Panc1 (cell line): ENCODE measurements around the gene UROC1. TPM values are rescaled to one million over a fixed set of nuclear protein-coding genes. Genes with fewer than 3 reads are reported as not detected.

Source experiments
- ATAC-seq: fragments of 200-7000 bp; cut with Tn5 transposase; 2 replicates; pipeline ENCODE4 v1.9.1; 2020; ENCODE audit warnings: mild to moderate bottlenecking, moderate library complexity
- BruUV-seq: library from RNA; stranded (reverse); fragments of 400-500 nt; replicated peaks from 2 replicates; lab custom pipeline; 2021; lab: Mats Ljungman, UMichigan
- CTCF ChIA-PET: fragments of 300-600 bp; sonication (Branson Sonifier 250); formaldehyde crosslinking; loops from one replicate; lab custom pipeline; 2022; ENCODE audit warnings: antibody characterized with exemption; lab: Charles Lee
- POLR2A ChIA-PET: fragments of 300-600 bp; sonication (Branson Sonifier 250); formaldehyde crosslinking; loops from one replicate; lab custom pipeline; 2022; ENCODE audit warnings: antibody characterized with exemption; lab: Charles Lee
- DNase-seq: peaks from one replicate; pipeline ENCODE4 v3.0.0-alpha.2; 2010; ENCODE audit warnings: low read depth, low spot score
- H3K27ac ChIP-seq: 2 replicates; pipeline ENCODE4 v1.5.1; 2011; ENCODE audit warnings: mild to moderate bottlenecking, low read length, inconsistent platforms
- H3K27me3 ChIP-seq: fragments of 200-500 bp; sonication (Bioruptor generic); 2 replicates; pipeline ENCODE4 v1.6.0; 2014; ENCODE audit warnings: low read length, inconsistent platforms; ENCODE audit not compliant: control insufficient read depth, insufficient read depth
- H3K36me3 ChIP-seq: fragments of 200-500 bp; sonication (Bioruptor generic); 2 replicates; pipeline ENCODE4 v1.5.1; 2014; ENCODE audit warnings: inconsistent platforms, mild to moderate bottlenecking, low read length, moderate library complexity; ENCODE audit not compliant: control insufficient read depth, insufficient read depth
- H3K4me1 ChIP-seq: 2 replicates; pipeline ENCODE4 v1.5.1; 2011; ENCODE audit warnings: inconsistent platforms, mild to moderate bottlenecking, low read length, moderate library complexity; ENCODE audit not compliant: control insufficient read depth, insufficient read depth
- H3K4me3 ChIP-seq, 2 experiments: 2 replicates each; pipeline ENCODE4 v1.5.1; 2011 to 2012; ENCODE audit warnings: low read depth in 2 of 2, low read length in 2 of 2, mild to moderate bottlenecking in 2 of 2, inconsistent platforms in 1 of 2, moderate library complexity in 1 of 2
- H3K9me3 ChIP-seq: fragments of 200-500 bp; sonication (Bioruptor generic); 2 replicates; pipeline ENCODE4 v1.5.1; 2014; ENCODE audit warnings: low read depth, mild to moderate bottlenecking, inconsistent platforms, low read length, moderate library complexity; ENCODE audit not compliant: control insufficient read depth, insufficient read depth
- CTCF ChIP-seq: fragments of 450-650 bp; IDR thresholded peaks from 2 replicates; pipeline ENCODE4 v1.5.1; 2017; ENCODE audit warnings: mild to moderate bottlenecking
- POLR2AphosphoS5 ChIP-seq: IDR thresholded peaks from 2 replicates; pipeline ENCODE4 v1.6.1; 2012; ENCODE audit warnings: mild to moderate bottlenecking, low read depth, low read length, moderate library complexity
- REST ChIP-seq, 2 experiments: IDR thresholded peaks; 2 replicates each; pipeline ENCODE4 v1.6.1; 2011 to 2012; ENCODE audit warnings: low read depth in 2 of 2, control low read depth in 1 of 2, low read length in 1 of 2, mild to moderate bottlenecking in 1 of 2, moderate library complexity in 1 of 2; ENCODE audit not compliant: insufficient read depth in 1 of 2
- SIN3A ChIP-seq: IDR thresholded peaks from 2 replicates; pipeline ENCODE4 v1.6.1; 2012; ENCODE audit warnings: low read depth, mild to moderate bottlenecking, low read length, moderate library complexity, borderline replicate concordance; ENCODE audit not compliant: insufficient read depth
- TCF7L2 ChIP-seq: IDR thresholded peaks from 2 replicates; pipeline ENCODE4 v1.6.1; 2011; ENCODE audit warnings: mild to moderate bottlenecking, low read depth, low read length, inconsistent platforms
- in situ Hi-C: cut with HindIII; loops from 2 replicates; pipeline ENCODE4 v1.10.0; 2016; ENCODE audit warnings: low sequenced_read_pairs, low pct_unique_long_range_greater_than_20kb
- intact Hi-C: fragments of 100-400 bp; cut with micrococcal nuclease; formaldehyde crosslinking; loops from one replicate; pipeline ENCODE4 v1.10.0; 2022; ENCODE audit not compliant: unreplicated experiment
- total RNA-seq: library from RNA; stranded (reverse); gene quantifications from one replicate; pipeline ENCODE4 v1.2.1, GENCODE V29; 2021; ENCODE audit not compliant: unreplicated experiment

UROC1 gene
- total RNA-seq, 1 experiment from 2014 or later: not detected

GRCh38 chr3:126445506-126445905 lies 72.1 kb downstream of the UROC1 start:
- intact Hi-C loops: no loop called here
- ATAC-seq: no peak
- DNase-seq: no peak
- CTCF ChIA-PET: no interaction called here
- H3K27ac ChIP-seq: no peak overlapping the region
- no peaks in the 10 kb centered on the region for H3K9me3 ChIP-seq
- H3K4me1 ChIP-seq: no peaks in the 10 kb centered on the region
- POLR2A ChIA-PET: no interaction called here
- in situ Hi-C loops: no loop called here
- H3K36me3 ChIP-seq: 0 out of 2 replicates have a peak, but pooled peaks cover 2% of the 10 kb centered on the region
- no peaks in the 10 kb centered on the region for H3K27me3 ChIP-seq
- H3K4me3 ChIP-seq: no peak overlapping the region
- BruUV-seq: no TSS peak
- TF ChIP-seq CTCF: no peak
- TF ChIP-seq TCF7L2: no peak
- TF ChIP-seq POLR2AphosphoS5: no peak
- no peak for TF ChIP-seq SIN3A
- no peak for TF ChIP-seq REST (IDR thresholded peaks at IDR 0.05; ENCODE audit: insufficient read depth in 1 of 2, low read depth in 2 of 2, low read length in 1 of 2)

GRCh38 chr3:126442856-126443242 lies 74.7 kb downstream of the UROC1 start:
- in situ Hi-C loops: no loop called here
- BruUV-seq: no TSS peak
- no peaks in the 10 kb centered on the region for H3K27me3 ChIP-seq

More at GRCh38 chr3:126442856-126443242, 74.7 kb downstream of the UROC1 start:
- ChIA-PET POLR2A (no interaction called here), CTCF (no interaction called here)
- Histone ChIP-seq H3K9me3 (no peaks in the 10 kb centered on the region), H3K36me3 (no peaks in the 10 kb centered on the region), H3K4me3 (no peak overlapping the region), H3K27ac (no peak overlapping the region), H3K4me1 (no peaks in the 10 kb centered on the region)
- TF ChIP-seq CTCF (no peak), TCF7L2 (no peak), POLR2AphosphoS5 (no peak), REST (IDR thresholded peaks at IDR 0.05; ENCODE audit: insufficient read depth in 1 of 2, low read depth in 2 of 2, low read length in 1 of 2) (no peak), SIN3A (no peak)
- DNase-seq (no peak), ATAC-seq (no peak)
- intact Hi-C loops: no loop called here
